K562 (cell line): ENCODE data around the gene KANK2.

Source experiments
- CSDE1 ChIP-seq, 2 experiments: fragments of 450-650 bp; IDR thresholded peaks; 2 replicates each; pipeline ENCODE4 v1.6.1; 2016; ENCODE audit warnings: mild to moderate bottlenecking in 1 of 2
- ERF ChIP-seq: fragments of 450-650 bp; formaldehyde crosslinking; IDR thresholded peaks from 2 replicates; pipeline ENCODE4 v1.4.0; 2020; ENCODE audit warnings: mild to moderate bottlenecking, mixed read lengths
- EZH2 ChIP-seq: IDR thresholded peaks from 2 replicates; pipeline ENCODE4 v1.6.1; 2012; ENCODE audit warnings: low read depth, mild to moderate bottlenecking, inconsistent platforms, low read length, borderline replicate concordance
- MEF2A ChIP-seq: IDR thresholded peaks from 2 replicates; pipeline ENCODE4 v1.6.1; 2011; ENCODE audit warnings: low read depth, mild to moderate bottlenecking, low read length, moderate library complexity; ENCODE audit not compliant: control insufficient read depth
- POLR2AphosphoS5 ChIP-seq: IDR thresholded peaks from 2 replicates; pipeline ENCODE4 v1.6.1; 2011; ENCODE audit warnings: mild to moderate bottlenecking, low read depth, low read length, moderate library complexity; ENCODE audit not compliant: control insufficient read depth, insufficient read depth
- SMC3 ChIP-seq: conservative IDR thresholded peaks from 2 replicates; pipeline ENCODE4 v1.6.1; 2011; ENCODE audit warnings: low read depth, low read length, improper control_type of control experiment; ENCODE audit not compliant: insufficient read depth
- YY1 ChIP-seq, 3 experiments: IDR thresholded peaks; 2 replicates each; pipeline ENCODE4 v1.6.1; 2011; ENCODE audit warnings: low read length in 2 of 3, mild to moderate bottlenecking in 2 of 3, moderate library complexity in 2 of 3, borderline replicate concordance in 1 of 3, control low read depth in 1 of 3, low read depth in 1 of 3; ENCODE audit not compliant: insufficient read depth in 3 of 3, insufficient replicate concordance in 2 of 3, control insufficient read depth in 1 of 3, insufficient read length in 1 of 3; ENCODE audit errors: extremely low read depth in 1 of 3
- TF ChIP-seq, protein P1 (sequence below): sonication (generic); formaldehyde crosslinking; IDR thresholded peaks from 2 replicates; pipeline ENCODE4 v1.8.1; 2023; ENCODE audit warnings: mild to moderate bottlenecking, missing genetic modification reagents, moderate library complexity
- TF ChIP-seq, protein P2 (sequence below): IDR thresholded peaks from 2 replicates; pipeline ENCODE4 v1.6.1; 2014; ENCODE audit warnings: antibody characterized with exemption

DNA sequence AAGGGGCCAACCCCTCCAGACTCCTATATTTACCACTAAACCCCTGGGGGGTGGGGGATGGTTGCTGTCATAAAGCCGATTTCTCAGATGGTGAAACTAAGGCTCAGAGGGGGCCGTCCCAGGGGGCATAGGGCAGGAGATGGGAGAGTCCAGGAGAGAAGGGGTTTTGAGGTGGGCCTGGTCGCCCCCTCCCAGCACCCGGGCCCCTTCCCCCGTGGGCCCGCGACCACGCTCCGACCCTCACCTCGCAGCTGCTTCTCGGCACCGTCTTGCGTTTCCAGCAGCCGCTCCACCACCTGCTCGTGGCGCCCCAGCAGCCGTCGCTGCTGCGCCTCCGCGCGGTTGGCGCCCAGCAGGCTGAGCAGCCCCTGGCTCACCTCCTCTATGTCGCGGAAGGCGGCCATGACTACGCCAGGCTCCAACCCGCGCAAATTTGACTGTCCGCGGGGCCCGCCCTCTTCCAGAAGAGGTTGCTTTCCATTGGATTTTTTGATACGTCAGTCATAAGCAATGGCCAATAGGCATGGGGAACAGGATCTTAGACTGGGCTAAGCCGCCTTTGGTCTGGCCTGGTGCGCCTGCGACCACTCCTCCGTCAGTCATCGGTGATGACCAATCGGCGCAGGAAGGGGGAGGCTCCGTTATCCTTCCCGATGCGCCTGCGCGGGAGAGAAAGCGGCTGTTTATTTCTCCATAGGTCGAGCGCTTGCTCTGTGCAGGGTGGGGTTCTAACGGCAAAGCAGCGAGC is 41.8 kb downstream of the KANK2 start, which contains the start of gene SPC24:
- TF ChIP-seq POLR2AphosphoS5: peak; percentile 86; the same call in 1 of the 2 replicates
- no peak for TF ChIP-seq SMC3
- TF ChIP-seq, protein P1, sequence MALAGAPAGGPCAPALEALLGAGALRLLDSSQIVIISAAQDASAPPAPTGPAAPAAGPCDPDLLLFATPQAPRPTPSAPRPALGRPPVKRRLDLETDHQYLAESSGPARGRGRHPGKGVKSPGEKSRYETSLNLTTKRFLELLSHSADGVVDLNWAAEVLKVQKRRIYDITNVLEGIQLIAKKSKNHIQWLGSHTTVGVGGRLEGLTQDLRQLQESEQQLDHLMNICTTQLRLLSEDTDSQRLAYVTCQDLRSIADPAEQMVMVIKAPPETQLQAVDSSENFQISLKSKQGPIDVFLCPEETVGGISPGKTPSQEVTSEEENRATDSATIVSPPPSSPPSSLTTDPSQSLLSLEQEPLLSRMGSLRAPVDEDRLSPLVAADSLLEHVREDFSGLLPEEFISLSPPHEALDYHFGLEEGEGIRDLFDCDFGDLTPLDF (CRISPR knock-in tag): peak; percentile 92
- TF ChIP-seq EZH2: no peak
- TF ChIP-seq MEF2A: no peak
- TF ChIP-seq YY1 (IDR thresholded peaks at IDR 0.05; ENCODE audit: borderline replicate concordance in 1 of 3, control insufficient read depth in 1 of 3, extremely low read depth in 1 of 3, insufficient read depth in 3 of 3, insufficient read length in 1 of 3, insufficient replicate concordance in 2 of 3, low read depth in 1 of 3, low read length in 2 of 3): peak; percentile 80 to 97 (median 94)
- 0 out of 2 replicates have a peak, but pooled peaks have one; percentile 80 for TF ChIP-seq ERF
- peak in 1 of 2 experiments; percentile 44; a peak in 1 of 4 replicates for TF ChIP-seq CSDE1 (IDR thresholded peaks at IDR 0.05)
- TF ChIP-seq, protein P2, sequence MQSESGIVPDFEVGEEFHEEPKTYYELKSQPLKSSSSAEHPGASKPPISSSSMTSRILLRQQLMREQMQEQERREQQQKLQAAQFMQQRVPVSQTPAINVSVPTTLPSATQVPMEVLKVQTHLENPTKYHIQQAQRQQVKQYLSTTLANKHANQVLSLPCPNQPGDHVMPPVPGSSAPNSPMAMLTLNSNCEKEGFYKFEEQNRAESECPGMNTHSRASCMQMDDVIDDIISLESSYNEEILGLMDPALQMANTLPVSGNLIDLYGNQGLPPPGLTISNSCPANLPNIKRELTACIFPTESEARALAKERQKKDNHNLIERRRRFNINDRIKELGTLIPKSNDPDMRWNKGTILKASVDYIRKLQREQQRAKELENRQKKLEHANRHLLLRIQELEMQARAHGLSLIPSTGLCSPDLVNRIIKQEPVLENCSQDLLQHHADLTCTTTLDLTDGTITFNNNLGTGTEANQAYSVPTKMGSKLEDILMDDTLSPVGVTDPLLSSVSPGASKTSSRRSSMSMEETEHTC: no peak
